ENCODE results near the gene CAPZA3. TPM values are rescaled to one million over a fixed set of nuclear protein-coding genes. Genes with fewer than 3 reads are reported as not detected.
A peak's percentile ranks its signal among the peaks of the same experiment; 100 is the strongest.

The CAPZA3 gene
- total RNA-seq, 1 experiment from 2014 or later = 0.28 TPM

GRCh38 chr12:18696971-18697602 lies 40.8 kb upstream of the CAPZA3 start:
- Mint-ChIP-seq H3K4me1 (ENCODE audit: insufficient read depth, unreplicated experiment) (peaks cover 9% of the 10 kb centered on the region), H3K9me3 (ENCODE audit: unreplicated experiment) (peaks cover 8% of the 10 kb centered on the region), H3K27ac (ENCODE audit: low read depth, unreplicated experiment) (no peak overlapping the region), H3K4me3 (ENCODE audit: unreplicated experiment) (no peak overlapping the region), H3K27me3 (ENCODE audit: insufficient read depth, unreplicated experiment) (no peaks in the 10 kb centered on the region), H3K36me3 (ENCODE audit: insufficient read depth, unreplicated experiment) (peaks cover 2% of the 10 kb centered on the region)
- BruUV-seq (replicated peaks) = no TSS peak
- peak; percentile 34 for DNase-seq (ENCODE audit: unreplicated experiment)
- POLR2A ChIA-PET = no interaction called here
- TF ChIP-seq CTCF (IDR thresholded peaks at IDR 0.05; ENCODE audit: unreplicated experiment) = no peak
- intact Hi-C loops (cut with micrococcal nuclease) = no loop called here
- CTCF ChIA-PET = no interaction called here

- peaks cover 7% of the 10 kb centered on the region for H3K36me3 Mint-ChIP-seq (ENCODE audit: insufficient read depth, unreplicated experiment)
- ChIA-PET CTCF (no interaction called here), POLR2A (interaction anchor here (1.0 kb wide), 1 partner anchor 23 kb away, joined by 3 read pairs; no protein-coding TSS in a partner anchor)
- TF ChIP-seq CTCF (IDR thresholded peaks at IDR 0.05; ENCODE audit: unreplicated experiment) = no peak
- no TSS peak for BruUV-seq (replicated peaks)
- H3K27me3 Mint-ChIP-seq (ENCODE audit: insufficient read depth, unreplicated experiment) = no peaks in the 10 kb centered on the region
- H3K9me3 Mint-ChIP-seq (ENCODE audit: unreplicated experiment) = no peaks in the 10 kb centered on the region
- intact Hi-C loops (cut with micrococcal nuclease) = loop anchor here (10.0 kb wide), 1 partner anchor 445 kb away; no protein-coding TSS in a partner anchor
- H3K4me3 Mint-ChIP-seq (ENCODE audit: unreplicated experiment) = no peak overlapping the region
- H3K27ac Mint-ChIP-seq (ENCODE audit: low read depth, unreplicated experiment) = no peak overlapping the region
- peak; percentile 67 for DNase-seq (ENCODE audit: unreplicated experiment)
- H3K4me1 Mint-ChIP-seq (ENCODE audit: insufficient read depth, unreplicated experiment) = peaks cover 14% of the 10 kb centered on the region
These were observed 37.6 kb upstream of the CAPZA3 start for GRCh38 chr12:18700271-18700670.

GRCh38 chr12:18703321-18703720 lies 34.6 kb upstream of the CAPZA3 start:
- TF ChIP-seq CTCF (IDR thresholded peaks at IDR 0.05; ENCODE audit: unreplicated experiment) = no peak
- DNase-seq (ENCODE audit: unreplicated experiment) = no peak
- BruUV-seq (replicated peaks) = no TSS peak
- Mint-ChIP-seq H3K4me1 (ENCODE audit: insufficient read depth, unreplicated experiment) (peaks cover 5% of the 10 kb centered on the region), H3K27me3 (ENCODE audit: insufficient read depth, unreplicated experiment) (no peaks in the 10 kb centered on the region), H3K9me3 (ENCODE audit: unreplicated experiment) (peaks cover 15% of the 10 kb centered on the region), H3K27ac (ENCODE audit: low read depth, unreplicated experiment) (no peak overlapping the region), H3K36me3 (ENCODE audit: insufficient read depth, unreplicated experiment) (peaks cover 7% of the 10 kb centered on the region), H3K4me3 (ENCODE audit: unreplicated experiment) (no peak overlapping the region)
- POLR2A ChIA-PET = interaction anchor here (0.9 kb wide), 1 partner anchor 303 kb away, joined by 3 read pairs; no protein-coding TSS in a partner anchor
- CTCF ChIA-PET = no interaction called here
- intact Hi-C loops (cut with micrococcal nuclease) = loop anchor here (10.0 kb wide), 1 partner anchor 449 kb away; no protein-coding TSS in a partner anchor

- intact Hi-C loops (cut with micrococcal nuclease) = loop anchor here (10.0 kb wide), 1 partner anchor 449 kb away; no protein-coding TSS in a partner anchor
- no peak for TF ChIP-seq CTCF (IDR thresholded peaks at IDR 0.05; ENCODE audit: unreplicated experiment)
- Mint-ChIP-seq H3K9me3 (ENCODE audit: unreplicated experiment) (peaks cover 16% of the 10 kb centered on the region), H3K27me3 (ENCODE audit: insufficient read depth, unreplicated experiment) (no peaks in the 10 kb centered on the region), H3K36me3 (ENCODE audit: insufficient read depth, unreplicated experiment) (peaks cover 7% of the 10 kb centered on the region), H3K4me3 (ENCODE audit: unreplicated experiment) (no peak overlapping the region), H3K4me1 (ENCODE audit: insufficient read depth, unreplicated experiment) (peaks cover 5% of the 10 kb centered on the region), H3K27ac (ENCODE audit: low read depth, unreplicated experiment) (no peak overlapping the region)
- no peak for DNase-seq (ENCODE audit: unreplicated experiment)
- no TSS peak for BruUV-seq (replicated peaks)
- CTCF ChIA-PET = no interaction called here
- POLR2A ChIA-PET = interaction anchor here (0.9 kb wide), 1 partner anchor 303 kb away, joined by 3 read pairs; no protein-coding TSS in a partner anchor
These were observed 34.0 kb upstream of the CAPZA3 start for GRCh38 chr12:18703911-18704310.
